ENCODE results near the gene STX8. TPM values are rescaled to one million over a fixed set of nuclear protein-coding genes. Genes with fewer than 3 reads are reported as not detected.
A peak's percentile ranks its signal among the peaks of the same experiment; 100 is the strongest.
"Not testable (repeated sequence)": the region's sequence is repeated elsewhere in the genome, so short reads cannot be mapped to it uniquely, and the experiment has no call there.

STX8 gene
- total RNA-seq, 1 donor from 2014 or later = 57.8 TPM

- DNase-seq (no peak), ATAC-seq (peak; percentile 45 to 49)
- no peak for TF ChIP-seq CTCF (IDR thresholded peaks at IDR 0.05)
- intact Hi-C loops (cut with DNase I) = no loop called here
- Histone ChIP-seq H3K27me3 (ENCODE audit: low read depth) (no peaks in the 10 kb centered on the region), H3K9me3 (peaks cover 4% of the 10 kb centered on the region), H3K4me3 (no peak overlapping the region), H3K27ac (no peak overlapping the region), H3K4me1 (no peaks in the 10 kb centered on the region), H3K36me3 (no peaks in the 10 kb centered on the region)
Measured at GRCh38 chr17:9456330-9456729, 119.3 kb downstream of the STX8 start.

GRCh38 chr17:9451934-9452333 is 123.7 kb downstream of the STX8 start:
- intact Hi-C loops (cut with DNase I) = no loop called here
- H3K27me3 ChIP-seq (ENCODE audit: low read depth) = no peaks in the 10 kb centered on the region
- no peak for ATAC-seq
- no peak overlapping the region for H3K4me3 ChIP-seq
- H3K36me3 ChIP-seq = no peaks in the 10 kb centered on the region
- no peak overlapping the region for H3K27ac ChIP-seq
- H3K4me1 ChIP-seq = no peaks in the 10 kb centered on the region
- no peak for TF ChIP-seq CTCF (IDR thresholded peaks at IDR 0.05)
- no peak for DNase-seq
- no peaks in the 10 kb centered on the region for H3K9me3 ChIP-seq

GRCh38 chr17:9447298-9447697 is 128.3 kb downstream of the STX8 start:
- H3K9me3 ChIP-seq; ATAC-seq; H3K4me3 ChIP-seq; H3K27me3 ChIP-seq (ENCODE audit: low read depth); H3K27ac ChIP-seq; H3K4me1 ChIP-seq; DNase-seq; intact Hi-C loops (cut with DNase I); H3K36me3 ChIP-seq: not testable (repeated sequence)

GRCh38 chr17:9446528-9446927 is 129.1 kb downstream of the STX8 start:
- no peak for ATAC-seq
- Histone ChIP-seq H3K9me3 (no peaks in the 10 kb centered on the region), H3K27me3 (ENCODE audit: low read depth) (no peaks in the 10 kb centered on the region), H3K36me3 (no peaks in the 10 kb centered on the region), H3K4me3 (no peak overlapping the region), H3K4me1 (no peaks in the 10 kb centered on the region), H3K27ac (no peak overlapping the region)
- no peak for TF ChIP-seq CTCF (IDR thresholded peaks at IDR 0.05)
- intact Hi-C loops (cut with DNase I) = no loop called here
- no peak for DNase-seq

GRCh38 chr17:9445424-9445823 is 130.2 kb downstream of the STX8 start:
- H3K36me3 ChIP-seq = peaks cover 3% of the 10 kb centered on the region
- H3K9me3 ChIP-seq = no peaks in the 10 kb centered on the region
- intact Hi-C loops (cut with DNase I) = no loop called here
- H3K4me1 ChIP-seq = no peaks in the 10 kb centered on the region
- no peak overlapping the region for H3K27ac ChIP-seq
- no peak overlapping the region for H3K4me3 ChIP-seq
- no peak for ATAC-seq
- no peak for TF ChIP-seq CTCF (IDR thresholded peaks at IDR 0.05)
- DNase-seq = no peak
- H3K27me3 ChIP-seq (ENCODE audit: low read depth) = no peaks in the 10 kb centered on the region

GRCh38 chr17:9444687-9445086 is 130.9 kb downstream of the STX8 start:
- H3K9me3 ChIP-seq = no peaks in the 10 kb centered on the region
- DNase-seq = no peak
- no peak for TF ChIP-seq CTCF (IDR thresholded peaks at IDR 0.05)

More at GRCh38 chr17:9444687-9445086, 130.9 kb downstream of the STX8 start:
- no peak for ATAC-seq
- no peak overlapping the region for H3K27ac ChIP-seq
- peaks cover 3% of the 10 kb centered on the region for H3K36me3 ChIP-seq
- H3K27me3 ChIP-seq (ENCODE audit: low read depth) = no peaks in the 10 kb centered on the region
- intact Hi-C loops (cut with DNase I) = no loop called here
- H3K4me3 ChIP-seq = no peak overlapping the region
- H3K4me1 ChIP-seq = no peaks in the 10 kb centered on the region

Measured in lower lobe of right lung (tissue), 2 donors.